ENCODE results near the gene RIMKLB. TPM values are rescaled to one million over a fixed set of nuclear protein-coding genes. Genes with fewer than 3 reads are reported as not detected.

The RIMKLB gene
- total RNA-seq, 1 experiment from 2014 or later, result 0.39 TPM

GRCh38 chr12:8784290-8784888 is 86.6 kb downstream of the RIMKLB start:
- POLR2A ChIA-PET, result no interaction called here
- CTCF ChIA-PET, result no interaction called here
- ATAC-seq (no peak), DNase-seq (ENCODE audit: low read depth, low spot score) (no peak)
- no peaks in the 10 kb centered on the region for H3K9me3 ChIP-seq (ENCODE audit: control insufficient read depth in 1 of 2, insufficient read depth in 1 of 2, low read depth in 1 of 2, low read length in 2 of 2)
- RAD21 ChIA-PET (ENCODE audit: low non-redundant PET in 1 of 2, low total read pairs in 2 of 2, uncharacterized antibody in 2 of 2, unreplicated experiment in 2 of 2), result no interaction called here
- 0 out of 2 replicates have a peak, but pooled peaks cover 4% of the 10 kb centered on the region for H3K27me3 ChIP-seq (ENCODE audit: insufficient read depth, low read length)
- H3K4me3 ChIP-seq (replicated peaks in 1 of 2; ENCODE audit: low read depth in 1 of 2, low read length in 2 of 2), result no peak overlapping the region
- no peaks in the 10 kb centered on the region for H3K9me2 ChIP-seq (ENCODE audit: insufficient read depth)
- TF ChIP-seq MAX (IDR thresholded peaks at IDR 0.05) (no peak), EZH2phosphoT487 (IDR thresholded peaks at IDR 0.05; ENCODE audit: borderline replicate concordance) (no peak), ELF1 (IDR thresholded peaks at IDR 0.05; ENCODE audit: borderline replicate concordance, low read depth) (no peak), SP1 (IDR thresholded peaks at IDR 0.05; ENCODE audit: low read depth) (no peak), TCF7L2 (IDR thresholded peaks at IDR 0.05; ENCODE audit: borderline replicate concordance, extremely low read depth, insufficient read depth, insufficient read length) (no peak), EZH2 (IDR thresholded peaks at IDR 0.05) (no peak), POLR2A (IDR thresholded peaks at IDR 0.05; ENCODE audit: borderline replicate concordance, extremely low read depth, insufficient read depth, insufficient read length) (no peak), CBX3 (IDR thresholded peaks at IDR 0.05; ENCODE audit: low read depth) (no peak), SRF (IDR thresholded peaks at IDR 0.05; ENCODE audit: low read depth) (no peak), JUND (IDR thresholded peaks at IDR 0.05) (no peak), REST (IDR thresholded peaks at IDR 0.05; ENCODE audit: low read depth) (no peak), CTCF (IDR thresholded peaks at IDR 0.05 in 2 of 3, conservative IDR thresholded peaks at IDR 0.05 in 1 of 3; ENCODE audit: borderline replicate concordance in 1 of 3, insufficient read depth in 1 of 3, low read depth in 2 of 3, low read length in 2 of 3) (no peak), YY1 (IDR thresholded peaks at IDR 0.05; ENCODE audit: extremely low read depth, insufficient replicate concordance, low read depth, low read length) (no peak), ZFX (IDR thresholded peaks at IDR 0.05) (no peak)
- no peak overlapping the region for H3K4me2 ChIP-seq (ENCODE audit: low read length)
- no peak overlapping the region for H2AFZ ChIP-seq (ENCODE audit: low read depth, low read length, poor library complexity, severe bottlenecking)
- no peaks in the 10 kb centered on the region for H3K4me1 ChIP-seq (ENCODE audit: control insufficient read depth in 1 of 2, insufficient read depth in 2 of 2, low read length in 2 of 2)
- no peaks in the 10 kb centered on the region for H4K20me1 ChIP-seq (ENCODE audit: insufficient read depth)
- no TSS peak for BruUV-seq (replicated peaks)
- H3K9ac ChIP-seq (ENCODE audit: low read length), result no peak overlapping the region
- intact Hi-C loops (cut with micrococcal nuclease), result loop anchor here (5.0 kb wide), 1 partner anchor 253 kb away; no protein-coding TSS in a partner anchor
- H3K27ac ChIP-seq (ENCODE audit: low read depth, low read length), result no peak overlapping the region
- no peaks in the 10 kb centered on the region for H3K79me2 ChIP-seq (ENCODE audit: insufficient read depth, low read length)
- H3K36me3 ChIP-seq (ENCODE audit: control insufficient read depth in 1 of 2, insufficient read depth in 2 of 2, low read length in 2 of 2), result no peaks in the 10 kb centered on the region

Measured in HCT116 (cell line).